Stimulated activated CD4-positive, alpha-beta T cell treated with anti-CD3 and anti-CD28 coated beads, TNF-alpha, amount 100 ng/mL, for 1 hour (primary cell): ENCODE results near the gene CTSE.

Experiments
- DNase-seq, 3 donors: peaks; one replicate each; pipeline ENCODE4 v3.0.0-alpha.2; 2020; ENCODE audit warnings: low read depth in 3 of 3, low spot score in 1 of 3

The CTSE gene

DNA sequence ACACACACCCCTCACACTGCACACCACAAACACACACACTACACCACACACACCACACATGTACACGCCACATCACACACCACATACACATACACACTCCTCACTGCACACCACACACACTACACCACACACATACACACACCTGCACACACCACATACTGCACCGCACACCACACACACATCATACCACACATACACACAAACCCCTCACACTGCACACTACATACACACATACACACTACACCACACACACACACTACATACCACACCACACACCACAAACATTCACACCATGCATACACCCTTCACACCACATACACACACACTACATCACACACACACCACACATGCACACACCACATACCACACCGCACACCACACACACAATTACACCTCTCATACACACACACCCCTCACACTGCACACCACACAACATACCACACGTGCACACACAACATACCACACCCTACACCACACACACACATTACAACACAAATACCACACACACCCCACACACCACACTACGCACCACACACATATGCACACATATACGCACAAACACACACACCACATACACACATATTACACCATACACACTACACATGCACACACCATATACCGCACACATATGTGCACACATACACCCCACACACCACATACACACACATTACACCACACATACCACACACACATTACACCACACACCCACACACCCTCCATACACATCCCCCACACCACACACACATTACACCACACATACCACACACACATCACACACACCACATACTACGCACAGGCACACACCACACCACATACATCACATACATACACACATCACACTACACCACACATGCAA is 50.1 kb downstream of the CTSE start:
- DNase-seq: no peak

DNA sequence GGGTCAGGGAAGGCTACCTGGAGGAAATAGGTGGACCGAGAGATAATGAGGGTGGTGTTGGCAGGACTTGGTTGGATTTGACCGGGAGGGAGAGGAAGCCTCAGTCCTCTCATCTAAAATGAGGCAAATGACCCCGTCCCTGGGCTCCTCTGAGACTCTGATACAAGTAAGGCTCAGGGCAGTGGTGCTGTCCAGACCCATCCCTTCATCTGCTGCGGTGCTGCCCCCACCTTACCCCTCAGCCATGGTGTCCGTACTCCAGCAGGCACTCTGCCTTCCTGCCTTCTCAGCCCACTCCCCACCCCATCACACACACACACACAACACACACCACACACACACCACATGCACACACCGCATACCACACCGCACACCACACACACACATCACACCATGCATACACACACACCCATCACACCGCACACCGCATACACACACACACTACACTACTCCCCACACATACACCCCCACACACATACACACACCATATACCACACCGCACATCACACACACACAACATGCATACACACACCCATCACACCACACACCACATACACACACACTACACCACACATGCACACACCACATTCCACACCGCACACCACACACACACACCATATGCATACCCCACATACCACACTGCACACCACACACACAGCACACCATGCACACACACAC is 51.1 kb downstream of the CTSE start:
- DNase-seq: no peak

- DNase-seq: no peak
These were observed 51.6 kb downstream of the CTSE start for GRCh38 chr1:205972081-205972480.

DNA sequence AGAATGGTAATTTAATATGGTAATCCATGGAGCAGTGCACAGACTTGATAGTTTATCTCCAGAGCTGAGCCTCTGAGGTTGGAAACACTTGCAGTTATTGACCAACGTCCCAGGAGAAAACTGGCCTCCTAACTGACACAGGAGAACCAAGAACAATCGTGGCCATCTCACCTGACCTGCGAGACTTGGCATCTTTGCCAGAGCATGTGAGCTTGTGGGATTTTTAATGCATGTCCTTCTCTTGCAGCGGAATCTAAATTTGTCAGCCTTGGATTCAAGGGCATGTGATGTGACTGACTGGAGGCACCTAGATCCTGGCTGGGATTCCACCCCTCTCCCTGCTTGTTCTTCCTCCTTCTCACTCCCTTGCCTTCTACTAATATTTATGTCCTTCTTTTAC is 52.6 kb downstream of the CTSE start:
- DNase-seq: no peak

- DNase-seq: no peak
These were observed 53.2 kb downstream of the CTSE start for GRCh38 chr1:205970486-205970885.

GRCh38 chr1:205969229-205969628 is 54.5 kb downstream of the CTSE start:
- DNase-seq: no peak

- DNase-seq: no peak
These were observed 56.0 kb downstream of the CTSE start for GRCh38 chr1:205967554-205968335.

DNA sequence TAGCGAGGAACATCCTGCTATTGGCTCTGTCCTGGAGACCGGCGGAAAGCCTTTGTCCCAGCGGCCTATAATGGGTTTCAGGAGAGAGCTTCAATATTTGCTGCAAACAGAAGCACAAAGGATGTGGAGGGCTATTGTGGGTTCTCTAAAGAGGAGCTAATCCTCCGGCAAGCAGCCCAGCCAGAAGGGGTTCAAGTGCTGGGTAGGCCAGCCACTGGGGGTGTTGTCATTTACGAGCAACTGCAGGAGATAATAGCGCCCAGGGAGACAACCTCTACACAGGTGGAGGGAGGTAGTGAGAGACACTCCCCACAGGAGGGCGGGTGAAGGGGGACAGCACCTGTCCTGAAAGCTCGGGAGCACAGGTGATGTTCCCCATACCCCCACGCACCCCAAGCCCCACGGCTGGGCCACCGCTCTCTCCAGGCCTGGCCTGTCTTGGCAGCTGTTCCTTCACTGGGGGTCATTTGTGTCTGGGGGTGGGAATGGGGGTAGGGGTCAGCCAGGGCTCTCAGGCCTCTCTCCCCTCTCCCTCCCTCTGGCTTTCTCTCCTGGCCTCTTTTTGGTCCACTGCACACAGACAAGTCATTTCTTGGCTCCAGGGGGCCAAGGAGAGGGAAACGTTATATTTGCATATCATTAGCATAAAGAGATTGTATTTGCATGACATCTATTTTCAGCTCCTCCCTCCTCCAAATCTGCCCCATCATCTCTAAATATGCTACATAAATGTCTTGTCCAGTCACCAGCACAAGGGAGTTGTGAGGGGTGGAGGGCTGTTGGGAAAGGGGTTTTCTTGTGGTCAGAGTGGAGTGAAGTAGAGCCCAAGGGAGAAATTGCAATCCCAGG is 58.4 kb downstream of the CTSE start:
- no peak for DNase-seq

DNA sequence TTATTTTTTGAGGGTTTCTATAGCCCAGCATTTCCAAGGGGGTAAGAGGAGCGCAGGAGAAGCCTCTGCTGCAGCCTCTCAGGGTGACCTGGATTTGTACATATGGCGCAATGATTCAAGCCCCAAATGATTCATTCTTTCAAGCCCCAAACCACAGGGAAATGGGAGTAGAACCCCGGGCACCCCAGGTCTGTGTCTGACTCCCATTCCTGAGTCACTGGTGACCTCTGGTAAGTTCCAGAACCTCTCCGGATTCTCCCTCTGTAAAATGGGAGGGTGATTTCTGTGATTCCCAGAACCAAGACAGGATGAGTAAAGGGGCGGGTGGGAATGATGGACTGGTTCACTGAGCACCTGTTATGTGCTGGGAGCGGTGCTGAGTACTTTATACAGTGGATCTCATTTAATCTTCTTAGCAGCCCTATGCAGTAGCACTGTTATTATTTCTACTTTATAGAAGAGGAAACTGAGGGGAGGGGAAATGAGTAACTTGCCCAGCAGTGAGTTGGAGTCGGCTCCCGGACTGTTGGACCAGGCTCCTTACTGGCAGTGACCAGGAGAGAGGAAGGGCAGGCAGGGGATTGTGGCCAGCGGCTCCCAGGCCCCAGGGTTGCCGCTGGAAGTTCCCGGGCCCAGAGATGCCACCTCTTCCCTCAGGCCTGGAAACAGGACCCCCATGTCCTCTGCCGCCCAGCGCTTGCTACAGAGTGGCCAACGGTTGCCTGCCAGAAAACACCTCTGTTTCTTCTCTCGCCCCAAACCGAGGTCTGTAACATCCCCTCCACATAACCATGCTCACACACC is 60.1 kb downstream of the CTSE start:
- DNase-seq: no peak

- no peak for DNase-seq
These were observed 60.9 kb downstream of the CTSE start for GRCh38 chr1:205962821-205963221.

GRCh38 chr1:205961991-205962820 is 61.5 kb downstream of the CTSE start:
- DNase-seq: no peak

- no peak for DNase-seq
These were observed 62.3 kb downstream of the CTSE start for GRCh38 chr1:205961405-205961804.

DNA sequence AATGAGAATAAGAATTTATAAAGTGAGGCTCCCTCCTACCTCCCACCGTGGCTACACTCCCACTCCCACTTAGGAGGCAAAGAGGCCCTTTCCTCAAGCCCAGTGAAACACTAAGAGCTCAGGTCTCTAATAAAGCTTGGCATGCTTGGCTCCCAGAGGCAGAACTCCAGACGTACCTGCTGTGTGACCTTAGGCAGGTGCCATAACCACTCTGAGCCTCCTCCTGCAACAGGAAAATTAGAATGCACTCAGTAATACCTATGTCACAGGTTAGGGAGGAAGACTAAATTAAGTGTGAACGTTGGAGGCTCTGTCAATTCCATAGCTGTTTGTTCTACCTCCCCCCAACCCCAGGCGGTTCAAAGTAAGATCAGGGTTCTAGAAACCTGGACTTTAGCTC is 63.9 kb downstream of the CTSE start:
- no peak for DNase-seq
